GM12872 (cell line): ENCODE results near the gene PDZRN3.

ENCODE experiments used
- TF ChIP-seq, protein P1 (sequence below): IDR thresholded peaks from 3 replicates; pipeline ENCODE4 v1.5.1; 2011; ENCODE audit warnings: low read depth, mild to moderate bottlenecking, low read length, moderate library complexity; ENCODE audit not compliant: insufficient read depth

The PDZRN3 gene

DNA sequence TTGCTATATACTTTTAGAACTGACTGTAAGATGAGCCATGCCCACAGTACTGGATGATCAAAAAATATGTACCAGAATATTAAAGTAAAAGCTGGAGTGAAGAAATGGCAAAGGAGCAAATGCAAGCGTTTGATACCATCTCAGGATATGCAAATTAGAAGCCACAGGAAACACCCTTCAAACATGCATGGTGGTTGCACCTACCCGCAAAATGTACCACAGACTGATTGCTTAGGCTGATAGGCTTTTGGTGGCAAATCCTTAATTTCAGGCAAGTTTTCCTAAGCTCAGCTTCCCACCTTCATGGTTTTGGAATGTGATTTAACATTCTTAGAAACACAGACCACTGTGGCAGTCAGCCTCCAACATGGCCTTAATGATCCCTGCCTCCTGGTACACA is 149.0 kb downstream of the PDZRN3 start:
- TF ChIP-seq, protein P1, sequence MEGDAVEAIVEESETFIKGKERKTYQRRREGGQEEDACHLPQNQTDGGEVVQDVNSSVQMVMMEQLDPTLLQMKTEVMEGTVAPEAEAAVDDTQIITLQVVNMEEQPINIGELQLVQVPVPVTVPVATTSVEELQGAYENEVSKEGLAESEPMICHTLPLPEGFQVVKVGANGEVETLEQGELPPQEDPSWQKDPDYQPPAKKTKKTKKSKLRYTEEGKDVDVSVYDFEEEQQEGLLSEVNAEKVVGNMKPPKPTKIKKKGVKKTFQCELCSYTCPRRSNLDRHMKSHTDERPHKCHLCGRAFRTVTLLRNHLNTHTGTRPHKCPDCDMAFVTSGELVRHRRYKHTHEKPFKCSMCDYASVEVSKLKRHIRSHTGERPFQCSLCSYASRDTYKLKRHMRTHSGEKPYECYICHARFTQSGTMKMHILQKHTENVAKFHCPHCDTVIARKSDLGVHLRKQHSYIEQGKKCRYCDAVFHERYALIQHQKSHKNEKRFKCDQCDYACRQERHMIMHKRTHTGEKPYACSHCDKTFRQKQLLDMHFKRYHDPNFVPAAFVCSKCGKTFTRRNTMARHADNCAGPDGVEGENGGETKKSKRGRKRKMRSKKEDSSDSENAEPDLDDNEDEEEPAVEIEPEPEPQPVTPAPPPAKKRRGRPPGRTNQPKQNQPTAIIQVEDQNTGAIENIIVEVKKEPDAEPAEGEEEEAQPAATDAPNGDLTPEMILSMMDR: no peak

DNA sequence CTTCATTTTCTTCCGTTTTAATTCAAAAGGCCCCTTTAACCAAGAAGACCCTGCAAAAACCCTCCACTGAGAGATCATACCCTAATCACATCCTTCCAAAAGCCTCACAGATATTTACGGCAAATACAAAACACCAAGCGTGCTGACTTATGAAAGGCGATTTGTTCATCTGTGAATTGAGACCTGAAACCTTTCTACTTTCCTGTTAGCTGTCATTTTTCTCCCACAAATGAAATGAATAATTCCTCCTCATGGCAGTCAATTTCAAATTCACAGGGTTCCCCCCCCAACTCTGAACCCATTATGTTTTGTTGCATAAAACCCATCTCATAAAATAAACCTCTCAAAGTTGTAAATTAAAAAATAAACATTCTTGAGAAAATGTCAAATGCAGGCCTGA is 149.6 kb downstream of the PDZRN3 start:
- TF ChIP-seq, protein P1: no peak

DNA sequence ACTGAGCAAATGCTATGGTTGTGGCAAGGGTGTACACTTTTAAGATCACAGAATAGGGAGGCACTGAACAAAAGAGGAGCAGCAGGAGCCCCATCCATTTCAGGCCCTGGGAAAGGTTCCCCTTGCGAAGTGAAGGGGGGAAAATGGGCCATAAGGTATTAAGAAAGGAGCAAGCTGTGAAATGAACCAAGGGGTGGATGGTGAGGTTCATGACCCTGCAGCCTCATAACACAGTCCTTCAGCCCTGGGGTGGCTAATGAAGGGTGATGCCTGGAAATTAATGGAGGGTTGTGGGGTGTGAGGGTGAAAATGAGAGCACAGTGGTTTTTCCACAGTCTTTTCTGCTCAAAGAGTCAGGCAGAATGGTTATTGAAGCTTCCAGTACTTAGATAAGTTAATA is 150.1 kb downstream of the PDZRN3 start:
- TF ChIP-seq, protein P1: no peak

GRCh38 chr3:73473898-73474416 is 150.8 kb downstream of the PDZRN3 start:
- TF ChIP-seq, protein P1: no peak

DNA sequence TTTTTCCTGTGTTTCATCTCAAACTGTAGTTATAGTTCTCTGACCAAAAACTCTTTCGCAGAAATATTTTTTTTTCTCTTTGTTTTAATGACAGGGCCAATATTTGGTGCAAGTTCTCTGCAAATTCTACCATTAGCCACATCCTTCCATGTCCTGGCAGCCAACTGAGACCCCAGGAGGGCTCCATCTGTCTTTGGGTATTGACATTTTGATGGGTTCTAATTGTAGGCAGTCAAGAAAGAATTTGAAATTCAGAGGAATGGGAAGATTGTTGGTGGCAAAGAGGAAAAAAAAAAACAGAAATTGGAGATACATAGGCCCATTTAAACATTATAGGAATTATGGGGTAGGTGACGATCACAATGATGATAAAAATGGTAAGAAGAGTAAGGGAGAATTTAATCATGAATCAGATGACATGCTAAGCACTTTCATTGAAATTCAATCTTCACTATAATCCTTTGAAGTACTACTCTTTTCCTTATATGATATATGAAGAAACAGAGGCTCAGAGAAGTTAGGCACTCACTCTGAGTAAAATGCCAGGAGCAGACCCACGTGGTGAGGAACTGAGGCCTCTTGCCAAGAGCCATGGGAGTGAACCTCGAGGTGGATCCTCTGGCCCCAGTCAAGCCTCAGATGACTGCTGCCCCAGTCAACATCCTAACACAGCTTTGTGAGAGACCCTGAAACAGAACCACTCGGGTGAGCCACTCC is 151.4 kb downstream of the PDZRN3 start:
- TF ChIP-seq, protein P1: no peak

GRCh38 chr3:73471986-73472787 is 152.6 kb downstream of the PDZRN3 start:
- TF ChIP-seq, protein P1: no peak

DNA sequence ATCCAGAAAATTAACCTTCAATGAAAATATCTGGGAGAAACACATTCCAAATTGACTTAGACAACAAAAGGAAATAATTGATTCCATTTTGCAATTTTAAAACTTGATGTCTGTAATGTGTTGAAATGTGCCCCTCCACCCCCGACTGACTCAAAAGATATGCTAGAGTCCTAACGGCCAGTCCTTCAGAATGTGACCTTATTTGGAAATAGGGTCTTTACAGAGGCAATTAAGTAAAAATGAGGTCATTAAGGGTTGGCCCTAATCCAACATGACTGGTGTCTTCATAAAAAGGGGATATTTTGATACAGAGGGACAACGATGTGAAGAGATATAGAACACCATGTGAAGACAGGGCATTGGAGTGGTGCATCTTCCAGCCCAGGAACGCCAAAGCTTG is 153.9 kb downstream of the PDZRN3 start:
- TF ChIP-seq, protein P1: no peak
